ENCODE data around the gene SMIM44. TPM values are rescaled to one million over a fixed set of nuclear protein-coding genes. Genes with fewer than 3 reads are reported as not detected.

The SMIM44 gene
- total RNA-seq, 4 donors from 2014 or later = not detected

- Histone ChIP-seq H3K27ac (no peak overlapping the region), H3K27me3 (no peaks in the 10 kb centered on the region), H3K36me3 (peaks cover 0 to 83% of the 10 kb centered on the region in 2 donors), H3K9me3 (no peaks in the 10 kb centered on the region), H3K4me1 (peaks cover 0 to 12% (median 0%) of the 10 kb centered on the region in 3 donors), H3K4me3 (no peak overlapping the region)
- no peak for TF ChIP-seq EP300 (IDR thresholded peaks at IDR 0.05)
- no peak for TF ChIP-seq CTCF (IDR thresholded peaks at IDR 0.05)
- no peak for TF ChIP-seq POLR2AphosphoS5 (IDR thresholded peaks at IDR 0.05)
- TF ChIP-seq POLR2A (IDR thresholded peaks at IDR 0.05) = no peak
- 90 to 93% methylated on average over 6 to 22 of the region's 33 CpGs for WGBS, 2 donors (ENCODE audit: low coverage in 1 of 2)
- ATAC-seq = no peak
Observed at GRCh38 chr19:3524078-3524842, 41.0 kb upstream of the SMIM44 start.

GRCh38 chr19:3523361-3524077 is 40.3 kb upstream of the SMIM44 start:
- Histone ChIP-seq H3K27me3 (no peaks in the 10 kb centered on the region), H3K4me1 (peaks cover 0 to 13% (median 0%) of the 10 kb centered on the region in 3 donors), H3K9me3 (no peaks in the 10 kb centered on the region), H3K36me3 (peaks cover 0 to 90% of the 10 kb centered on the region in 2 donors), H3K27ac (no peak overlapping the region), H3K4me3 (no peak overlapping the region)
- WGBS, 2 donors (ENCODE audit: low coverage in 1 of 2) = no CpG with 5 or more reads among the region's 21 CpGs
- no peak for ATAC-seq
- TF ChIP-seq CTCF (IDR thresholded peaks at IDR 0.05) (no peak), POLR2AphosphoS5 (IDR thresholded peaks at IDR 0.05) (no peak), EP300 (IDR thresholded peaks at IDR 0.05) (no peak), POLR2A (IDR thresholded peaks at IDR 0.05) (no peak)

- no peak for ATAC-seq
Observed at GRCh38 chr19:3522421-3523360, 39.5 kb upstream of the SMIM44 start.

GRCh38 chr19:3521104-3521445 is 37.8 kb upstream of the SMIM44 start:
- Histone ChIP-seq H3K4me1 (peaks cover 0 to 36% (median 0%) of the 10 kb centered on the region in 3 donors), H3K27me3 (no peaks in the 10 kb centered on the region), H3K36me3 (peaks cover 0 to 66% of the 10 kb centered on the region in 2 donors), H3K4me3 (no peak overlapping the region), H3K27ac (no peak overlapping the region), H3K9me3 (no peaks in the 10 kb centered on the region)
- no peak for ATAC-seq
- 88% methylated on average over 4 of the region's 7 CpGs; no CpG with 5 or more reads in 1 of the 2 donors for WGBS, 2 donors (ENCODE audit: low coverage in 1 of 2)
- TF ChIP-seq POLR2AphosphoS5 (IDR thresholded peaks at IDR 0.05) (no peak), EP300 (IDR thresholded peaks at IDR 0.05) (no peak), POLR2A (IDR thresholded peaks at IDR 0.05) (no peak), CTCF (IDR thresholded peaks at IDR 0.05) (no peak)

More at GRCh38 chr19:3522421-3523360, 39.5 kb upstream of the SMIM44 start:
- Histone ChIP-seq H3K27ac (no peak overlapping the region), H3K4me3 (no peak overlapping the region), H3K27me3 (no peaks in the 10 kb centered on the region), H3K36me3 (peaks cover 0 to 82% of the 10 kb centered on the region in 2 donors), H3K9me3 (no peaks in the 10 kb centered on the region), H3K4me1 (peaks cover 0 to 21% (median 0%) of the 10 kb centered on the region in 3 donors)
- no peak for TF ChIP-seq POLR2AphosphoS5 (IDR thresholded peaks at IDR 0.05)
- TF ChIP-seq CTCF (IDR thresholded peaks at IDR 0.05) = no peak
- TF ChIP-seq EP300 (IDR thresholded peaks at IDR 0.05) = no peak
- TF ChIP-seq POLR2A (IDR thresholded peaks at IDR 0.05) = no peak
- 100% methylated on average over 1 of the region's 40 CpGs; no CpG with 5 or more reads in 1 of the 2 donors for WGBS, 2 donors (ENCODE audit: low coverage in 1 of 2)
